Sigmoid colon (tissue), 3 donors: ENCODE measurements around the gene KCNE3.

ENCODE experiments used
- CTCF ChIP-seq, 4 experiments: fragments of 450-650 bp in 3 of 4; fragments of 200-600 bp in 1 of 4; IDR thresholded peaks; one replicate each; pipeline ENCODE4 v1.5.1; 2016 to 2019; ENCODE audit warnings: antibody characterized with exemption in 4 of 4, mild to moderate bottlenecking in 3 of 4, moderate library complexity in 2 of 4
- POLR2A ChIP-seq, 2 donors: fragments of 450-650 bp; IDR thresholded peaks; one replicate each; pipeline ENCODE4 v1.6.1; 2016; ENCODE audit warnings: antibody characterized with exemption in 2 of 2, mild to moderate bottlenecking in 2 of 2, moderate library complexity in 2 of 2

GRCh38 chr11:74468521-74468920 is 1.2 kb upstream of the KCNE3 start:
- TF ChIP-seq CTCF (IDR thresholded peaks at IDR 0.05): no peak
- no peak for TF ChIP-seq POLR2A (IDR thresholded peaks at IDR 0.05)
